Muscle of leg (tissue), 11 donors: ENCODE measurements around the gene RHNO1. TPM values are rescaled to one million over a fixed set of nuclear protein-coding genes. Genes with fewer than 3 reads are reported as not detected.
A peak's percentile ranks its signal among the peaks of the same experiment; 100 is the strongest.

ENCODE experiments used
- DNase-seq: peaks from one replicate; pipeline ENCODE4 v3.0.0; 2013
- H3K27ac ChIP-seq: one replicate; pipeline ENCODE4 v1.5.1; 2013; ENCODE audit warnings: mild to moderate bottlenecking, low read length, control low read depth
- H3K27me3 ChIP-seq: one replicate; pipeline ENCODE4 v1.6.1; 2013; ENCODE audit warnings: low read length; ENCODE audit not compliant: control insufficient read depth, insufficient read depth
- H3K36me3 ChIP-seq: one replicate; pipeline ENCODE4 v1.6.1; 2013; ENCODE audit warnings: low read length; ENCODE audit not compliant: control insufficient read depth, insufficient read depth
- H3K4me1 ChIP-seq: one replicate; pipeline ENCODE4 v1.6.1; 2013; ENCODE audit warnings: low read length; ENCODE audit not compliant: control insufficient read depth, insufficient read depth
- H3K4me3 ChIP-seq: one replicate; pipeline ENCODE4 v1.5.1; 2013; ENCODE audit warnings: low read length, control low read depth
- H3K9me3 ChIP-seq: replicated peaks from 2 replicates; pipeline ENCODE4 v1.6.1; 2013; ENCODE audit warnings: low read depth, low read length; ENCODE audit not compliant: control insufficient read depth
- WGBS: methylation state at CpG from one replicate; pipeline ENCODE4 v1.1.5; 2013; ENCODE audit warnings: missing lambda C conversion rate; ENCODE audit not compliant: insufficient coverage; 5-methylcytosine and 5-hydroxymethylcytosine counted together
- polyA plus RNA-seq, 8 donors: library from polyadenylated mRNA; unstranded; fragments of 120-200 nt; gene quantifications; one replicate each; pipeline versions ENCODE4 v1.2.1 to v1.2.3, GENCODE V29; 2013; ENCODE audit warnings: inconsistent platforms in 1 of 8, low replicate concordance in 1 of 8; ENCODE audit not compliant: insufficient read length in 8 of 8, insufficient read depth in 1 of 8
- total RNA-seq: library from RNA; stranded (reverse); fragments of 120-200 nt; gene quantifications from one replicate; pipeline ENCODE4 v1.2.4, GENCODE V29; 2013

The RHNO1 gene
- total and polyA plus RNA-seq, 9 donors: 17.8 to 28.3 (median 24.6) TPM

GRCh38 chr12:2836574-2836973, 40.4 kb upstream of the RHNO1 start:
- no peak overlapping the region for H3K4me3 ChIP-seq
- WGBS: 93% methylated on average over 3 of the region's 8 CpGs

DNA sequence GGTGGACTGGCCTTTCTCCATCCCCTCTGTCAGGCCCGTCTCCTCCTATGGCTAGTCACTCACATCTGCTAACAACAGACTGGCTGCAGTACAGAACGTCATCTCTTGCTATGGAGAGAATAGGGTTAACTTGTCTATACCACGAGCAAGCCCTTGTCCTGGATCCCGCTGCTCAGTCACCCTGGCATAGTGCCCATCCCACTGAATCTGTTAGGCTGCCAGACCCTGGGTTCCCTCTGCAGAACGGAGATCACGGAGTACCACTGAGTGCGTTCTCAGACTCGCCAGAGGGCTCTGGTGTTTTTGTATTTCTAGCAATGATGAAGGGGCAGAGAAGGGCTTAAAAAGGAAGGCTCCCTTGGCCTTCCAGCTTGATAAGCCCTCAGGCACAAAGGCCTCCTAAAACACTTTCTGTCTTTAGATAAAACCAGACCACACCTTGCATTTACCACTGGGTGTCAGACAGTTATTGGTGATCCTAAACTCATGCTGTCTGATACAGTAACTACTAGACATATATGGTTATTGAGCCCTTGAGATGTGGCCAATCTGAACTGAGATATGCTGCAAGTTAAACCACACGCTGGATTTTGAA, 35.9 kb upstream of the RHNO1 start:
- Histone ChIP-seq H3K27me3 (no peaks in the 10 kb centered on the region), H3K4me1 (peaks cover 9% of the 10 kb centered on the region), H3K9me3 (no peaks in the 10 kb centered on the region), H3K4me3 (no peak overlapping the region), H3K27ac (no peak overlapping the region), H3K36me3 (peaks cover 15% of the 10 kb centered on the region)
- 35% methylated on average over 3 of the region's 9 CpGs for WGBS
- no peak for DNase-seq

More at GRCh38 chr12:2836574-2836973, 40.4 kb upstream of the RHNO1 start:
- no peaks in the 10 kb centered on the region for H3K9me3 ChIP-seq
- no peak for DNase-seq
- no peak overlapping the region for H3K27ac ChIP-seq
- peaks cover 28% of the 10 kb centered on the region for H3K4me1 ChIP-seq
- peaks cover 21% of the 10 kb centered on the region for H3K36me3 ChIP-seq
- no peaks in the 10 kb centered on the region for H3K27me3 ChIP-seq

- WGBS: 33% methylated on average over 1 of the region's 5 CpGs
- no peak overlapping the region for H3K27ac ChIP-seq
Measured at GRCh38 chr12:2842948-2843347, 34.1 kb upstream of the RHNO1 start.

GRCh38 chr12:2844786-2845185, 32.2 kb upstream of the RHNO1 start:
- H3K27ac ChIP-seq: no peak overlapping the region
- peaks cover 11% of the 10 kb centered on the region for H3K4me1 ChIP-seq
- WGBS: 84% methylated on average over 8 of the region's 9 CpGs
- no peak overlapping the region for H3K4me3 ChIP-seq
- no peak for DNase-seq
- no peaks in the 10 kb centered on the region for H3K27me3 ChIP-seq
- peaks cover 5% of the 10 kb centered on the region for H3K36me3 ChIP-seq
- H3K9me3 ChIP-seq: no peaks in the 10 kb centered on the region

More at GRCh38 chr12:2842948-2843347, 34.1 kb upstream of the RHNO1 start:
- H3K27me3 ChIP-seq: no peaks in the 10 kb centered on the region
- no peaks in the 10 kb centered on the region for H3K9me3 ChIP-seq
- peaks cover 15% of the 10 kb centered on the region for H3K36me3 ChIP-seq
- no peak for DNase-seq
- peaks cover 11% of the 10 kb centered on the region for H3K4me1 ChIP-seq
- H3K4me3 ChIP-seq: no peak overlapping the region

GRCh38 chr12:2845280-2845679, 31.7 kb upstream of the RHNO1 start:
- Histone ChIP-seq H3K27ac (no peak overlapping the region), H3K4me3 (no peak overlapping the region), H3K9me3 (no peaks in the 10 kb centered on the region), H3K27me3 (no peaks in the 10 kb centered on the region), H3K4me1 (peaks cover 11% of the 10 kb centered on the region), H3K36me3 (peaks cover 4% of the 10 kb centered on the region)
- WGBS: 33% methylated on average over 1 of the region's 6 CpGs
- peak; percentile 65 for DNase-seq

GRCh38 chr12:2851931-2852330, 25.1 kb upstream of the RHNO1 start:
- WGBS: no CpG with 5 or more reads among the region's 3 CpGs
- H3K9me3 ChIP-seq: no peaks in the 10 kb centered on the region

DNA sequence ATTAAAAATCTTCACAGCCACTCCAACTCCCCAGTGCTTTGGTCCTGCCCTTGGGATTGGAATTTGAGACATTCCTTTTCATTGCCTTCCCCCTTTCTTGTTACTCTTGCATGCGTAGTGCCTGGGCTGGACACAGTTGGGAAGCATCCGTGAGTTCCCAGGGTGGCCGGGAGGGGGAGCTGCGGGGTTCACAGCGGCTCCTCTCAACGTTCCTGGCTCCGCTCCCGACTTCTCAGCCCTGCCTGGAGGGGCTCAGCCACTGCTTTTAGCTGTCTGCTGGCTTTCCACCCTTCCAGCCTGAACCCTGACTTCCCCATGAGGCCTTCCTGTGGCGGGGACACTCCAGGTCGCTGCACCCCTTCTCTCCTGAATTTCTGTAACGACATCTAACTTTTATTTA, 23.4 kb upstream of the RHNO1 start:
- H3K36me3 ChIP-seq: peaks cover 13% of the 10 kb centered on the region
- DNase-seq: peak; percentile 88
- WGBS: 2% methylated on average over 7 of the region's 11 CpGs

More at GRCh38 chr12:2851931-2852330, 25.1 kb upstream of the RHNO1 start:
- DNase-seq: no peak
- H3K4me1 ChIP-seq: no peaks in the 10 kb centered on the region
- H3K36me3 ChIP-seq: no peaks in the 10 kb centered on the region
- no peak overlapping the region for H3K27ac ChIP-seq
- H3K4me3 ChIP-seq: no peak overlapping the region
- H3K27me3 ChIP-seq: no peaks in the 10 kb centered on the region

DNA sequence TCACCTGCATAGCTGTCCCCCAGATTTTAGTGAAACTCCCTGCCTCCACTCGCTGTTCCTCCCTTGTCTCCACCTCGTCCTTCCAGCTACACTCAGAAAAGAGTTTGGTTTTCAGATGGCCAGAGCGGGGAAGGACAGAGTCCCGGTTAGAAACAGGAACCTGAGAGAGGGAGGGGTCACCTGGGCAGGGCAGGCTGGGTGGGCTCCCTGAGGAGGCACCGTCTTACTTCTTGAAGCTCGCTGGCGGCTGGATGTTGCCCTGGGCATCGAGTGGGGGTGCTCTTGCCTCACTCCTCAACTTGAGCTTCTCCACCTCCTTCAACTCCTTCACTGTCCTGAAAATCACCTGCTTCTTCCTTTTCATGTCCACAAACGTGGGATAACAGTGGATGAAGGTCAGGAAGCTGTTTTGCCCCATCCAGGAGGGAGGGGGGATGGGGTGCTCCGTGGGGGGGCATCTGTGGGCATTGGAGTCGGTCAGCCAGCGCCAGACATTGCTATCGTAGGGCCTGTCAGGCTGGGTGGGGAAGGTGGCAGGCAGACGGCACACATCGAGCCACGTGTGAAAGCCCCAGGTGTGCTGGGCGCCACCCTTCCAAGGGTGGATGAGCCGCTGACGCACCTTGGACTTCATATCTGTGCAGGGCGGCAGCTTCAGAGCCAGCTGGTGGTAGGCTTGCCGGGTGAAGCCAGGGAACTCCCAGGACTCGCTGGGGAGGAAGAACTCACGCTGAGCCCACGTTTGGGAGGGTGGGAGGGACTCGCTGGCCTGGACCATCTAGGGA, 22.2 kb upstream of the RHNO1 start:
- no peak overlapping the region for H3K27ac ChIP-seq
- WGBS: 79% methylated on average over 11 of the region's 25 CpGs
- peaks cover 22% of the 10 kb centered on the region for H3K36me3 ChIP-seq
- H3K4me1 ChIP-seq: no peaks in the 10 kb centered on the region
- no peaks in the 10 kb centered on the region for H3K9me3 ChIP-seq
- DNase-seq: no peak
- no peaks in the 10 kb centered on the region for H3K27me3 ChIP-seq
- H3K4me3 ChIP-seq: no peak overlapping the region

More for the DNA sequence above, 23.4 kb upstream of the RHNO1 start:
- Histone ChIP-seq H3K27ac (no peak overlapping the region), H3K27me3 (no peaks in the 10 kb centered on the region), H3K4me1 (no peaks in the 10 kb centered on the region), H3K9me3 (no peaks in the 10 kb centered on the region), H3K4me3 (no peak overlapping the region)

GRCh38 chr12:2855546-2855945, 21.5 kb upstream of the RHNO1 start:
- Histone ChIP-seq H3K27me3 (no peaks in the 10 kb centered on the region), H3K27ac (no peak overlapping the region), H3K36me3 (peaks cover 24% of the 10 kb centered on the region), H3K4me1 (no peaks in the 10 kb centered on the region), H3K9me3 (no peaks in the 10 kb centered on the region), H3K4me3 (no peak overlapping the region)
- DNase-seq: no peak
- WGBS: 85% methylated on average over 7 of the region's 7 CpGs

DNA sequence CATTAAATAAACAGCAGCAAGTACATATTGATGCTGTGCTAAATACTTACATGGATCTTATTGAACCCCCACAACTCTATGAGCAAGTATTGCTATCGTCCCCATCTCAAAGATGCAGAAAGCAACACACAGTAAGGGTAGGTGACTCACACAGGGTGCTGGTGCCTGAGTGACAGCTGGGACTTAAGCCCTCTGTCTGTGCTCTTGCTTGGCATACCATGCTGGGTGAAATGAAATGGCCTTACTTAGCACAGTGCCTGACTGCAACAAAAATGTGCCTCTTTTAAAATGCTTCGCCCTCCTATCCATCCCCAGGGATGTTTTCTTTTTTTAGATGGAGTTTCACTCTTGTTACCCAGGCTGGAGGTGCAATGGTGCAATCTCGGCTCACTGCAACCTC, 21.0 kb upstream of the RHNO1 start:
- no peak overlapping the region for H3K27ac ChIP-seq
- H3K36me3 ChIP-seq: peaks cover 24% of the 10 kb centered on the region
- H3K4me1 ChIP-seq: no peaks in the 10 kb centered on the region
- H3K9me3 ChIP-seq: no peaks in the 10 kb centered on the region
- WGBS: 90% methylated on average over 2 of the region's 3 CpGs
- H3K4me3 ChIP-seq: no peak overlapping the region
- DNase-seq: no peak
- no peaks in the 10 kb centered on the region for H3K27me3 ChIP-seq
